Stomach (tissue), 4 donors: Measurements from ENCODE around the gene SLC6A12.

ENCODE experiments used
- CTCF ChIP-seq, 7 experiments: fragments of 450-650 bp in 4 of 7; fragments of 200-600 bp in 3 of 7; sonication (generic) in 3 of 7; IDR thresholded peaks; one replicate each; pipeline ENCODE4 v1.5.1; 2016 to 2019; ENCODE audit warnings: antibody characterized with exemption in 7 of 7, control low read depth in 2 of 7, mild to moderate bottlenecking in 1 of 7
- POLR2A ChIP-seq, 4 donors: fragments of 450-650 bp; IDR thresholded peaks; one replicate each; pipeline ENCODE4 v1.6.1; 2016; ENCODE audit warnings: antibody characterized with exemption in 4 of 4, control low read depth in 2 of 4, mild to moderate bottlenecking in 1 of 4, moderate library complexity in 1 of 4
- POLR2AphosphoS5 ChIP-seq, 3 donors: sonication (generic); formaldehyde crosslinking; IDR thresholded peaks; one replicate each; pipeline ENCODE4 v1.6.1; 2016; ENCODE audit warnings: antibody characterized with exemption in 3 of 3

GRCh38 chr12:233615-233968 lies 19.6 kb upstream of the SLC6A12 start:
- no peak for TF ChIP-seq POLR2A (IDR thresholded peaks at IDR 0.05)
- no peak for TF ChIP-seq POLR2AphosphoS5 (IDR thresholded peaks at IDR 0.05)
- no peak for TF ChIP-seq CTCF (IDR thresholded peaks at IDR 0.05)
